Measurements from ENCODE around the gene TSR3.

The TSR3 gene

GRCh38 chr16:1377406-1378010, 25.8 kb upstream of the TSR3 start:
- no peak for DNase-seq (ENCODE audit: low spot score)

- no peak for DNase-seq (ENCODE audit: low spot score)
Observed at GRCh38 chr16:1375741-1376410, 24.2 kb upstream of the TSR3 start.

GRCh38 chr16:1375298-1375640, 23.6 kb upstream of the TSR3 start:
- no peak for DNase-seq (ENCODE audit: low spot score)

GRCh38 chr16:1374418-1375297, 23.0 kb upstream of the TSR3 start:
- no peak for DNase-seq (ENCODE audit: low spot score)

GRCh38 chr16:1372292-1372950, 20.7 kb upstream of the TSR3 start:
- no peak for DNase-seq (ENCODE audit: low spot score)

- no peak for DNase-seq (ENCODE audit: low spot score)
Observed at GRCh38 chr16:1371054-1371978, 19.6 kb upstream of the TSR3 start.

- DNase-seq (ENCODE audit: low spot score): no peak
Observed at GRCh38 chr16:1367486-1368174, 16.0 kb upstream of the TSR3 start.

- no peak for DNase-seq (ENCODE audit: low spot score)
Observed at GRCh38 chr16:1366712-1367299, 15.1 kb upstream of the TSR3 start.

- DNase-seq (ENCODE audit: low spot score): no peak
Observed at GRCh38 chr16:1366060-1366711, 14.5 kb upstream of the TSR3 start.

- DNase-seq (ENCODE audit: low spot score): no peak
Observed at GRCh38 chr16:1364510-1364909, 12.8 kb upstream of the TSR3 start.

- DNase-seq (ENCODE audit: low spot score): peak; percentile 80
Observed at GRCh38 chr16:1363501-1364041, 11.9 kb upstream of the TSR3 start.

- no peak for DNase-seq (ENCODE audit: low spot score)
Observed at GRCh38 chr16:1362807-1363206, 11.1 kb upstream of the TSR3 start.

- DNase-seq (ENCODE audit: low spot score): no peak
Observed at GRCh38 chr16:1361685-1362360, 10.1 kb upstream of the TSR3 start.

GRCh38 chr16:1357906-1358566, 6.4 kb upstream of the TSR3 start:
- no peak for DNase-seq (ENCODE audit: low spot score)

GRCh38 chr16:1356061-1356900, 4.6 kb upstream of the TSR3 start:
- DNase-seq (ENCODE audit: low spot score): no peak

- no peak for DNase-seq (ENCODE audit: low spot score)
Observed at GRCh38 chr16:1355591-1355990, 3.9 kb upstream of the TSR3 start.

GRCh38 chr16:1354815-1355540, 3.3 kb upstream of the TSR3 start:
- no peak for DNase-seq (ENCODE audit: low spot score)
